SK-N-DZ (cell line): ENCODE measurements around the gene IRF6.
"Not testable (repeated sequence)": the region's sequence is repeated elsewhere in the genome, so short reads cannot be mapped to it uniquely, and the experiment has no call there.

Experiments used
- DNase-seq: peaks from one replicate; pipeline ENCODE4 v3.0.0-alpha.2; 2015; ENCODE audit warnings: low spot score

The IRF6 gene

DNA sequence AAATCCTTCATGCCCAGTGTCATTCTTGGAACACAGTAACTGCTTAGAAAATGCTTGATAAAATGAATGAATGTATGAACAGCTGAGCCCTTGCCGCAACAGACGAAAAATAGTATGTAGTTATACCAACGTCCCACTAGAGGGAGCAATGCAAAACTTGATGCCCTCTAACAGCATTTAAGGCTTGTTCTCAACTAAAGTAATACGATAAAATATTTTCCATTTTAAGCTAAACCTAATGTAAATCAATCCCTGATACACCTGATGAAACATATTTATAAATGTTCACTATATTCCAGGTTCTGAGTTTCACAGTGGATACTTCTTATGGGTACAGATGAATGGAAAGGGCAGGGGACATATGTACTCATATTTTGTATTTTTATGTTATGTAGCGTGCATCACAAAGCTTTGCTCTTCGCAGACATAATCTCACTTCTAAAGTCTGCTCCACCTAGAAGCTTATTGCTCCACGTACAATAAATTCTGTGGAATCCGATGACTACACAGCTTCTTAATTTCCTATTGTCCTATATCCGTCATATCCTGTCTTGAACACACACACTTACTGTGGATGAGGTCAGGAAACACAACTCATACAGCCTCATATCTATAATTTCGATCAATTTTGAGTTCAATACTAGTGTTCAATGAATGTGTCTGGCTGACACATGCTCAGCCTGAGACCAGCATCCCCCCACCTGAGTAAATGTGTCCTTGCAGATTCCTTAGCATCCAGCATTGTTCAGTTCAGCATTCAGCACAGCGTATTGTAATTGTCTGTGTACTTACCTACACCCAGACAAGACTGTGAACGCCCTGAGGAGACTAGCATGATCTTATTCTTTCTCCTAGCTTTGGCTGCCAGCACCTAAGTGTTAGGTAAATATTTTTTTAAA, 17.4 kb upstream of the IRF6 start:
- DNase-seq = peak; percentile 59

DNA sequence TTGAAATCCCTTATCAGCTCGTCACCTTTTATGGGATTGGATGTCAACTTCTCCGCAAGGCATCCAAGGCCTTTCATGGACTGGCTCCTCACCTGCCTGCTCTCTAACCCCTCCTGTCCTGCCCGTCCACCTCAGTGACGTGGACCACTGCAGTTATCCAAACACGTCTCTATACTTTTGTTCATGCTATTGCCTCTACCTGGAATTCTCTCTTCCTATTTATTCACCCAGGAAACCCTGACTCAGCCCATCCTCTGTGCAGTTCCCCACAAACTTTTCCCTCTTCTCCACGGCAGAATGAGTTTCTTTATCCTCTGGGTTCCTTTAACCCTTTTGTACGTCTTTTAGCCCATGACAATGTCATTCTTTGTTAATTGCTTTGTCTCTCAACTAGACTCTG, 16.8 kb upstream of the IRF6 start:
- DNase-seq = no peak

DNA sequence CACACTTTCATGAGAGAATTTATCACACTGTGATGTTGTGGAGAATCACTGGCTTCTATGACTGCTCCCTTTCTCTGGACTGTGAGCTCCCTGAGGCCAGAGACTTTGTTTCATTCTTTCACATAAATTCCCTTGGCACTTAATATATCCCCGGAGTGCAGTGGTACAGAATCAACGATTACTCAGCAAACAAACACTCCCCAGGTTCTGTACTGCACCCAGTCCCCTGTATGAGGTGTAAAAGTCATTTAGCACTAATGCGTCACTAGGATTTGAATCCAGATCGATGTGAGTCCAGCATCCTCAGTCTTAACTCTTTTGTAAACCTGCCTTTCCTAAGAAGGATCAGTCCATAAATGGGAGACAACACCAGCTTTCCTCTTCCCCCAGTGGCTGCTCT, 15.0 kb upstream of the IRF6 start:
- DNase-seq = no peak

DNA sequence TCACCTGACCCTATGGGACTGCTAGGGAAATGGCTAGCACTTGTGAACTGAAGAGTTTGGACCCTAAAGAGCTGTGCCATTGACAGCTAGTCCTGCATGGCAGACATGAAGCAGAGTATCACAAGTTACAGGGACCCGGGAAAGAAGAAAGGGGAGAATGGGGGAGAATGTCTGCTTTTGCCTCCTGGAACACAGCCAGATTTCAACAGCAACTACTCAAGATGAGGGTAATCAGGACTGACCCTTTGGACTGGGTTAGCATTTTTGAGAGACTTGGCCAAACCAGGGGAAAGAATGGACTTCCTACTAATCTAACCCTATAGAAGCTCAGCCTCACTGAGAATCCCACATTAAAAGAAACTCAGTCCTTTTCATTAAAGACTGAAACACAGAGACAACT, 13.1 kb upstream of the IRF6 start:
- no peak for DNase-seq

DNA sequence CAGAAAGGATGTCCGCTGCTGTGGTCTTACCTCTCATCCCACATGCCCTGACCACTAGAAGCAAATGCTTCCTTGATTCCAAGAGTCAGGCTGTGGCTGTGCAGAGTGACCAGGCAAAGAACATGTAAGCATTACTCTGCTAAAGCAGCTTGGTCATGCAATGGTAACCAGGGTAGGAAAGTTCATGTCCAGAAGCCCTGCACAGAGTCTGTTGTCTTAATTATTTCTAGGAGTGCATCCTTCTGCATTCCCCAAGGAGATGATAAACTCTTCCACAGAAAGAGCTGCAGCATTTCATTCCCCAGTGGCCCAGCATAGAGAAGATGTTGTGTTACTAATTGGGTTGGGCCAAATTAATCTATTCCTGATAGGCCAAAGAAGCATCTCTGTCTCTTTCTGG, 11.7 kb upstream of the IRF6 start:
- no peak for DNase-seq

DNA sequence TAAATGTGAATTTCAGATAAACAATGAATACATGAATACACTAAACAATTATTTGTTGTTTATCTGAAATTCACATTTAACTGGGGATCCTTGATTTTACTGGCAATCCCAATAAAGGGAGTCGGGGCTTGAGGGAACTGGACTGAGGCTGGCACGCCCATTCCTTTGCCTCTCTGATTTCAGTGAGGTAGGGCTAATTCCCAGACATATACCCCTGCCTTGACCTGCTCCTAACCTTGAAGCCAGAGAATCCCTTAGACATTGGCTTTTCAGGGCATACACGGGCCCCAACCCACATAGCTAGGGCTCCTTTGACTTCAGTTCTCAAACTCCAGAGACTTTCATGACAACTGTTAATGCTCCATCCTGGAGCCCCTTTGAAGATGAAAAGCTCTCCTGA, 11.0 kb upstream of the IRF6 start:
- no peak for DNase-seq

DNA sequence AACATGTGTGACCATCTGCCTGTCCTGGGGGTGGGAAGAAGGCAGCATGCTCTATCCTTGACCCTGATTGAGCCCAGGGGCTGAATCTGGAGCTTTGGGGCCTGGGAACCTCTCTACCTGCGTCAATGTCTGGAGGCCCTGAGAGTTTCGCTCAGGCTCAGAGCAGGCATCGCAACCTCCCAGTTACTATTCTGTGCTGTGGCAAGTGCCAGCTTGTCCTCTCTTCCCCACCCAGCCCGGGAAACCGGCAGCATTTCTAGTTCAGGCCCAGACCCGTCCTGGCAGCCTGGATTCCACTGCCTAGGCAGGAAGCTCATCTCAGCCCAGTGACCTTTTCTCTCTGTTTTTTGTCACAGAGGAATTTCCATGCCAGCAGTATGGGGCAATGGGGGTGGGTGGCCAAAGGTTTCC, 10.0 kb upstream of the IRF6 start:
- DNase-seq = no peak

DNA sequence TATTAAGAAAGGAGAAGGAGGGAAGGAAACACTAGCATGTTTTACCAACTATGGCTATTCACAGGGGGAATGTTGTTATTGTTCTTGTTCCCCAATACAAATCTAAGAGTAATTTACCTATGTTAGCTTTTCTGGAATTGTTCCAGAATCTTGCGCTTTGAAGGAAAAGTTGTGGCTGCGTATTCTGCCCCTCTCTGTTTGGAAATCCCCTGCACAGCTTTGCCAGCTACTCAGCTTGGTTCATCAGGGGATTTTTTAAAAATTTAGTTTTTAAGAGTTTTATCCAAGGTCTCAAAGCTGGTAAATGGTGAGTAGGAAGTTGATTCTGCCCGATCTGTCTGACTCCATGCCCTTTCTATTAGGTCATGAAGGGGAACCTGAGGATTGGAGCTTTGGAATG, 9.5 kb upstream of the IRF6 start:
- no peak for DNase-seq

DNA sequence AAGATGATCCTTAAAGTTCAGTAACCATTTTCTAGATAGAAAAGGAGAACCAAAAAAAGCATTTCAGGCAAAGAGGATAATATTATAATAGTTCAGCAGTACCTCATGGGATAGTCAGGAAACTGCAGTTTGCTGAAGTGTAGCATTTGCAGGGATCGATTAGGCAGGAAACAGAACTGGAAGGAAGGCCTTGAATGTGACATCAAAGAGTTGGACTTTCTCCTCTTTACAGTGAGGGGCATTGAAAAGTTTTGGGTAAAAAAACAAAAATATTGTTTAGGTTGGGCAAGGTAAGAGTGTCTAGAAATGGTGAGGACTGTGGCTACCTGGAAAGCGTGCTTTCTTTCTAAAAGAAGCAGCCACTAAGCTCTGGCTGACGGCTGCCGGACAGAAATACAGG, 8.0 kb upstream of the IRF6 start:
- no peak for DNase-seq

DNA sequence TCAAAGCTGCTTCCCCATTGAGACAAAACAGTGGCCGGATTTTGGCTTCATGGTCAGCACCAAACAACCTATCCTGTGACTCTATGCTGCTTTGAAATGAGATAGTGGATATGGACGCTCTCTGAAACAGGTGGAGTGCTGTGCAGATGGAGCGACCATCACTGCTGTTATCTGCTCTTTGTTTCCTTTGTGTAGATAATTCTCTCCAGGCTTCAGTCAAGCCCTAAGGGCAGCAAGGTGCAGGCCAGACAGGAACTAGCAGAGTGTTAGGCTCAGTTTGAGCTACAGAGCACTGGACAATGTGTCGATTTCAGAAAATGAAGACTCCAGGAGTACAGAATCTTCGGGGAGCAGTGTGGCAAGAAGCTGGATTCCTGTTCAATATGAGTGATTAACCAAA, 4.8 kb upstream of the IRF6 start:
- no peak for DNase-seq

DNA sequence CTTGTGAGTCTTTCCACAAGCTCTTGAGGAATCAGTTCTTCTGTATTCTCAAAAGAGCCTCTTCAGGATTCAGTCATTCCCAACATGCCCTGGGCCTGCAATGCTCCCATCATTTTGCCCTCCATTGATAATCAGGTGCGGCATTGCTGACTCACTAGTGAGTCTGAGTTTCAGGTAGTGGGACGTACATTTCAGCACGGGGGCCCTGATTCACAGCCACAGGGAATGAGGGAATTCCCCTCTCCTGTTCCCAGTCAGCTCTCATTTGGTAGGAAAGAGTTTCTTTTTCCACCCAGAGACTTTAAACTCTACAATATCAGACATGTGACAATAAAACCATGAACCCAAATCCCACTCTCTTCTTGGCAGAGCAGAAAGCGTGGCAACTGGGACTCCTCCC, 3.7 kb upstream of the IRF6 start:
- no peak for DNase-seq

DNA sequence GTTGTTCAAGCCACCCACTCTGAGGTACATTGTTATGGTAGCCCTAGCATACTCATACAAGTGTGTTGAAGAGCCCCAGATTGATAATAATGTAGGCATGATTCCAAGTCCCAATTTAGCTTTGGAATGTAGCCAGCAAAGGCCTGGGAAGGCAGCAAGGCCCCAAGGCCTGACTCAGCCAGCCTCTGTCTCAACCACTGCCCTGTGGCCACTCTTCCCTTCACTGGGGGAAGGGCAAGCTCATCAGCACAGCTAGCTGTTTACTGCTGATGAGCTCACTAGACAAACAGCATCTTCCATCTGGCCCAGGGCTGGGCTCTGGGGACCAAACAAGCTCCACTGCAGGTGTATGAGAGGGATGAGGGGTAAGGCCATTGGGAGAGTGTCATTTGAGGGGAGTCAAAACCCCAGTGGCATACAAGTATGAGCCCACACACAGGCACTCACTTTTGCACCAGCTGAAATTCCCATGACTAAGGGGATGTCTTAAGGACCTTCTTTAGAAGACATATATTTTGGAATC, 2.2 kb upstream of the IRF6 start:
- DNase-seq = no peak

DNA sequence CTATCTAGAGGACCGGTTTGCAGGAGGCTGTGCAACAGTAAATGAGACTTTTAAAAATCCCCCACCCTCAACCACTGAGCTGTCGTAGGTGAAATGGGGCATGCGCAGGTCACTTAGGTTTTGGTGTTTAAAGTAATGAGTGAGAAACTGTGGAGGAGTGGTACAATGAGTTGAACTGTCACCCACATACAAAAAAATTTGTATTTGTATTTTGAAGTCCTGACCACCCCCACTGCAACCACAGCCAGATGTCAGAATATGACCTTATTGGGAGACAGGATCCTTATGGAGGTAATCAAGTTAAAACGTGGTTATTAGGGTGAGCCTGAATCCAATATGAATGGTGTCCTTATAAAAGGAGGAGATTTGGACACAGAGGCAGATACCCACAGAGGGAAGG, 1.6 kb upstream of the IRF6 start:
- DNase-seq = no peak

DNA sequence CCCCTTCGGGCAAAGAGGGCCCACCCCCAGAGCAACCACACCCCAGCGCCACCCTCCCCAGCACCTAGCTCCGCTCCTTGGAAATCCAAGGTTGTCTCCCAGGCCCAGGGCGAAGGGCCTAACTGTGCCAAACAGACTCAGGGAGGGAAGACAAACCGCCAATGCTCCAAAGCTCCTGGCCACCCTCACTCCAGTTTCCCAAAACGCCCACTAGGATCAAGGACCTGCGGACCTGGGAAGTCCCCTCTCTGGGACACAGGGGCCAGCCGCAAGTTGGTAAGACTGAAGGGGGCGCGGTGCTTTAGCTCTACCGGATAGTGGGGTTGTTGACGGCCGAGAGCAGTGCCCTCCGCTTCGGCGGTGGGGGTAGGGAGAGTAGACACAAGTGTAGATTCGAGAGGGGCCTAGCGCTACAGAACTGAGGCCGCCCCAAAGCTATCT, 581 bp downstream of the IRF6 start:
- DNase-seq = no peak

DNA sequence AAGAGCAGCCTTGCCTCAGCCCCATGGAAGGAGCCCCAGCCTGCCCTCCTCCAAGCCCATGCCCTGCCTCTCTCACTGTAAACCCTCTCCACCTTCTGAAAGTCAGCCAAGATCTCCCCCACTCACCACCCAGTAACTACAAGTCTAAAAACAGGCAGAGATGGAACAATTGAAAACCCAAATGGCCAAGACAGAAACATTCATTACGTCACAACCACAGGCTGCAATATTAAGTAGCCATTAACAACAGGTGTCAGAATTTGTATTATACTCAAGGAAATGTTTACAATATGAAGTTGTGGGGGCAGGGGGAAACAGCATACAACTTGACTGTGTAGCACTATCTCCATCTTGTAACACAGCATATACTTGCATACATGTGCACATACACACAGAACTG, 2.4 kb downstream of the IRF6 start:
- no peak for DNase-seq

DNA sequence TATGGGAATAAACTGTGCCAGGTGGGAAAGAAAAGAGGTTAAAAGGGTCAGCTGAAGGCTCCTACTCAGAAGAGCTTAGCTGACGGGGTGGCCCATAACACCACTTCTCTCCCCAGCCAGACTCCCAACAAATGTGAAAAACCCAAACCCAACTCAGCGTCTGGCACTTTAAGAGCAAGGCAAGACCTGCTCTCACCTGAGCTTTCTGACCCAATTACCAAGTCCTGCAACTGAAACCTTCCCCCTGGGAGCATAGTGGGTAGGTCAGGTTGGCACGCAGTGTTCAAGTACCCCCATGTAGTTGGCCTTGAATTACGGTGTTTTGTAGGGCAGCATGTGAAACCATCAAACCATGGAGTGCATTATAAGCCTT, 3.2 kb downstream of the IRF6 start:
- no peak for DNase-seq

DNA sequence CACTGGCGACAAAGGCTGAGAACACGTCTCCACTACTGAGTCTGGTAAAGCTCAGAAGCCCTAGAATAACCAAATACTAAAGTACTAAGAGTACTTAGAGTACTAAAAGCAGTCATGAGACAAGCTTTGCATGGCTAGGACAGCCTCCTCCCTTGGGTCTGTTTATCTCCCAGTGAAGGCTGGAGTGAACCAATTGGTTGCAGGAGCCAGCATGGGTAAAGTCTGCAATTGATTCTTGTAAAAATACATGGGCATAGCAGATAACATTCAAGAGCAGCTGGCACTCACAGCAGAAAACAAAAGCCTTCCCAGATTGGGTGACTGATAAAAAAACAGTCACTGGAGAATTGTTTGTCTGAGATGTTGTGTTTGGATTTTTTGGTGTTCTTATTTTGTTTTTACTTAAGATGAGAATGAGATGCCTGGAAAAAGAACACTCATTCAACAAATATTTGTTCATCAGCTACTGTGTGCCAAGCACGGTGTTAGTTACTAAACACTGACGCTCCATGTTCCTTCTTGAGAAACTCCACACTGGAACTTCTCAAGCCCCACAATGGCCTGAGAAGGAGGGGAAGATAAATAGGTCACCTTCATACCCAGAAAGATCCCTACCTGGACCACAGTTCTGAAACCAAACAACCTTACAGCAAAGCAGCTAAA, 3.7 kb downstream of the IRF6 start:
- DNase-seq = no peak

DNA sequence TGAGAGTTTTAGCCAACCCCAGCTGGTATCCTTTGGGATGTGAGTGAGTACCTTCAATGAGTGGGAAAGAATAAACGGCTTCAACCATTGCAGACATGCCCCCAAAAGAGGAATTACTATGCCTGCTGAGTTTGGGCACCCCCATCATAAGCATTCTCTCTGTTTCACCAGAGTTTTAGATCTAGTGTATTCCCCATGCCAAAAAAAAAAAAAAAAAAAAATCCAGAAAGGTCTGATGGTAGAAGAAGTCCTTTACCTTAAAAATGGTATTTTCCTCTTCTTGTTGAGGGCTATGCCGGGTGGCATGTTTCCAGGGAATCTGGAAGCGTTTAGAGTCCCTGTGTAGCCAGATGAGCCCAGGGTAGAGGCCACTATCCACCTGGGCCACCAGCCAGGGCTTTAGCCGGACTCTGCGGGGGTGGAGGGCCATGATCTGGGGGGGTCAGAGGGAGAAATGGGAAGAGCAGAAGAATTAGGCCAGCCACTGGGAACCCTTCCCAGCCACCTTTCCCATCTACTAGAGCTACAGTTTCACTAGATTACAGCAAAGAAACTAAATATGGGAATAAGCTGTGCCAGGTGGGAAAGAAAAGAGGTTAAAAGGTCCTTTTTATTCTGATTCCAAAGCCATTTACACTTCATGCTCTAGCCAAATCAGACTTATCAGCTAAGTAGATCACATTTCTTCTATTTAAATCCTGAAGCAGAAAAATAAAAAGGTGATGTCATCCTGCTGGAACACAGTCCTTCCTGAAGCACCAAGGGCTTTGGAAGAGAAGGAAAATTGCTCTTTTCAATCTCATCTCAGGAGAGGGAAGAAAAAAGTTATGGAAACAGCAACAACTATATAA, 4.7 kb downstream of the IRF6 start:
- no peak for DNase-seq

DNA sequence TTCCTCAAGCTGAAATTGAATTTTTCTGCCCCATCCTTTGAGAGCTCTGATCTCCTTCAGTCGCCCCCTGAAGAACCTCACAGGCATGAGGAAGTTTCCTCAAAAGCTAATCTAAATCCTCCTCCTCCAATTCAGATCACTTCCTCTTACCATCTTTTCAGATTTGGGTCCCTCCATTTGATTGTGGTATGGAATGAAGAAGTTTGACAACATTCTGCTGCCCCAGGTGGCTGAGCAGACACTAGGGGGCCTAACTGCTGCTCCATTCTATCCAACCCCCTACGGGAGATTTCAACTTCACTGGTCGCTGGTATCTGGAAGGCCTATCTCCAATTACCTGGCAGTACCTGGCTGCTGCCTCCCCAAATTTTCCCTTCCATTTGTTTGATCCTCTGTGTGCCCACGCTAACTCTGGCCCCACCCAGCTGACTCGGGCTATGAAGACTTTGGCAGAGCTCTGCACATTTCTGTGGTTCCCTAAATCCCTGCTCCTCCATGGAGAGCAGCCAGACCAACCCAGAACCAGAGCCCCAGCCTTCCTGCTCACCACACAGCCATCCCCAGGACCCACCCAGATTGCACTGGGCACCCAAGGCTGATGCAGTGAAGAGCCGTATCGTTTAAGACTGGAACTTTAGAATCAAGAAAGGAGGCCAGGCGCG, 7.8 kb downstream of the IRF6 start:
- no peak for DNase-seq

DNA sequence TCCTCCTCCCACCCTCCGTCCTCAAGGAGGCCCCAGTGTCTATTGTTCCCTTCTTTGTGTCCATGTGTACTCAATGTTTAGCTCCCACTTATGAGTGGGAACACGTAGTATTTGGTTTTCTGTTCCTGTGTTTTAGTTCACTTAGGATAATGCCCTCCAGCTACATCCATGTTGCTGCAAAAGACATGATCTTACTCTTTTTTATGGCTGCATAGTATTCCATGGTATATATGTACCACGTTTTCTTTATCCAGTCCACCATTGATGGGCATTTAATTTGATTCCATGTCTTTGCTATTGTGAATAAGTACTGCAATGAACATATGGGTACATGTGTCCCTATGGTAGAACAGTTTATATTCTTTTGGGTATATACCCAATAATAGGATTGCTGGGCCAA, 12.2 kb downstream of the IRF6 start:
- not testable (repeated sequence) for DNase-seq

DNA sequence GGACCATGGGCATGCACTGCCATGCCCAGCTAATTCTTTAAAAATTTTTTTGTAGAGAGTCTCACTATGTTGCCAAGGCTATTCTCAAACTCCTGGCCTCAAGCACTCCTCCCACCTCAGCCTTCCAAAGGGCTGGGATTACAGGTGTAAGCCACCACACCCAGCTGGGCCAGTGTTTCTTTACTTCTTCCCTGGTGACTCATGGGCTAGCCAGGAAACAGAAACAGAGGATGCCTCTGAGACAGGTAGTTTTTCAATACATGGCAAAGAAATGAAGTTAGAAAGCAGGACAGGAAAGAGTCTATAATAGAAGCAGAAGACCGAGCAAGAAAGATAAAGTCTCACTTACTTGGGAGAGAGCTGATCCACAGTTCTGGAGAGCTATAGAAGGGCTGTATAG, 14.0 kb downstream of the IRF6 start:
- DNase-seq = no peak
